GM23338 (cell line): ENCODE data around the gene TRIM24. TPM values are rescaled to one million over a fixed set of nuclear protein-coding genes. Genes with fewer than 3 reads are reported as not detected.
"Not testable (repeated sequence)": the region's sequence is repeated elsewhere in the genome, so short reads cannot be mapped to it uniquely, and the experiment has no call there.

ENCODE experiments used
- ATAC-seq: fragments of 200-7000 bp; cut with Tn5 transposase; 3 replicates; pipeline ENCODE4 v1.9.1; 2020
- DNase-seq: peaks from one replicate; pipeline ENCODE4 v3.0.0-alpha.2; 2015; ENCODE audit warnings: low spot score
- H2AFZ ChIP-seq: fragments of 200-600 bp; sonication (generic); 2 replicates; pipeline ENCODE4 v1.8.0; 2016; ENCODE audit warnings: antibody characterized with exemption, mild to moderate bottlenecking, moderate library complexity
- H3F3A ChIP-seq: fragments of 200-600 bp; sonication (generic); replicated peaks from 2 replicates; pipeline ENCODE4 v1.8.0; 2017; ENCODE audit warnings: antibody characterized with exemption, mixed run types, low read depth
- H3K27ac ChIP-seq: fragments of 200-600 bp; sonication (generic); 2 replicates; pipeline ENCODE4 v1.6.1; 2016; ENCODE audit warnings: low read depth
- H3K27me3 ChIP-seq: fragments of 200-600 bp; sonication (generic); 2 replicates; pipeline ENCODE4 v1.8.0; 2016; ENCODE audit warnings: mild to moderate bottlenecking, mixed run types, moderate library complexity; ENCODE audit not compliant: insufficient read depth
- H3K36me3 ChIP-seq: fragments of 200-600 bp; sonication (generic); 2 replicates; pipeline ENCODE4 v1.8.0; 2016; ENCODE audit warnings: mild to moderate bottlenecking; ENCODE audit not compliant: insufficient read depth
- H3K4me1 ChIP-seq: fragments of 200-600 bp; sonication (generic); 2 replicates; pipeline ENCODE4 v1.8.0; 2016; ENCODE audit warnings: mild to moderate bottlenecking, moderate library complexity; ENCODE audit not compliant: insufficient read depth
- H3K4me2 ChIP-seq: fragments of 200-600 bp; sonication (generic); 2 replicates; pipeline ENCODE4 v1.7.1; 2017; ENCODE audit warnings: mixed run types
- H3K4me3 ChIP-seq: fragments of 200-600 bp; sonication (generic); 2 replicates; pipeline ENCODE4 v1.6.1; 2016; ENCODE audit warnings: mixed run types
- H3K79me2 ChIP-seq: fragments of 200-600 bp; sonication (generic); replicated peaks from 2 replicates; pipeline ENCODE4 v1.8.0; 2017; ENCODE audit warnings: mild to moderate bottlenecking; ENCODE audit not compliant: insufficient read depth
- H3K9me2 ChIP-seq: fragments of 200-600 bp; sonication (generic); 2 replicates; pipeline ENCODE4 v1.8.0; 2017; ENCODE audit not compliant: insufficient read depth
- H4K20me1 ChIP-seq: fragments of 200-600 bp; sonication (generic); replicated peaks from 2 replicates; pipeline ENCODE4 v1.8.0; 2017; ENCODE audit warnings: mild to moderate bottlenecking; ENCODE audit not compliant: insufficient read depth
- H3K27ac Mint-ChIP-seq: 2 replicates; pipeline ENCODE4 v1.8.0; 2020; ENCODE audit warnings: inconsistent platforms, mild to moderate bottlenecking, moderate library complexity, mixed read lengths
- H3K27me3 Mint-ChIP-seq: 3 replicates; pipeline ENCODE4 v1.8.0; 2022; ENCODE audit warnings: low read depth, mild to moderate bottlenecking, moderate library complexity, mixed read lengths, inconsistent platforms; ENCODE audit not compliant: insufficient read depth, poor library complexity
- H3K36me3 Mint-ChIP-seq: 3 replicates; pipeline ENCODE4 v1.8.0; 2021; ENCODE audit warnings: low read depth, mild to moderate bottlenecking, inconsistent platforms, moderate library complexity, mixed read lengths
- H3K4me1 Mint-ChIP-seq: 3 replicates; pipeline ENCODE4 v1.8.0; 2020; ENCODE audit warnings: mild to moderate bottlenecking, inconsistent platforms, mixed read lengths
- H3K4me3 Mint-ChIP-seq: 3 replicates; pipeline ENCODE4 v1.8.0; 2021; ENCODE audit warnings: moderate library complexity, mild to moderate bottlenecking, inconsistent platforms, mixed read lengths
- H3K9me3 Mint-ChIP-seq: 3 replicates; pipeline ENCODE4 v1.8.0; 2020; ENCODE audit warnings: moderate library complexity, mild to moderate bottlenecking, inconsistent platforms, mixed read lengths
- REST ChIP-seq: IDR thresholded peaks from one replicate; pipeline ENCODE4 v1.6.1; 2018; ENCODE audit warnings: antibody characterized with exemption; ENCODE audit not compliant: unreplicated experiment
- ZNF462 ChIP-seq: fragments of 250-450 bp; sonication (Bioruptor Pico); IDR thresholded peaks from 2 replicates; pipeline ENCODE4 v1.5.0; 2020; ENCODE audit warnings: mild to moderate bottlenecking, moderate library complexity
- polyA plus RNA-seq: library from polyadenylated mRNA; unstranded; fragments of >200 nt; fragmentation: Nextera tagmentation; extraction: Ambion mirVana; gene quantifications from 2 replicates; pipeline ENCODE4 v1.2.1, GENCODE V29; 2016
- total RNA-seq: library from RNA; depleted of rRNA; stranded (reverse); fragments of >200 nt; shearing (Covaris generic); gene quantifications from 2 replicates; pipeline ENCODE4 v1.2.3, GENCODE V29; 2014
- TF ChIP-seq, protein P1 (sequence below), 2 experiments: fragments of 200-600 bp in 1 of 2; sonication (generic) in 1 of 2; conservative IDR thresholded peaks; 2 replicates each; pipeline versions ENCODE4 v1.5.1 to v1.6.1; 2016 to 2017; ENCODE audit warnings: antibody characterized with exemption in 2 of 2, low read depth in 2 of 2, mild to moderate bottlenecking in 2 of 2, moderate library complexity in 1 of 2

TRIM24 gene
- total and polyA plus RNA-seq, 2 experiments from 2014 or later, result 67.0 to 120 TPM

DNA sequence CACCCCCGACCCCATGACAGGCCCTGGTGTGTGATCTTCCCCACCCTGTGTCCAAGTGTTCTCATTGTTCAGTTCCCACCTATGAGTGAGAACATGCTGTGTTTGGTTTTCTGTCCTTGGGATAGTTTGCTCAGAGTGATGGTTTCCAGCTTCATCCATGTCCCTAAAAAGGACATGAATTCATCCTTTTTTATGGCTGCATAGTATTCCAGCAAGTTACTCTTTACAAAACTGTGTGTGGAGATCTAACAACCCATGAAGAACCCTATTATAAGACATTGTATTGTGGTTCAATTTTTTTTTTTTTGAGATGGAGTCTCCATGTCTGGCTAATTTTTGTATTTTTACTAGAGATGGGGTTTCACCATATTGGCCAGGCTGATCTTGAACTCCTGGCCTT is 41.7 kb upstream of the TRIM24 start:
- not testable (repeated sequence) for H3K27me3 Mint-ChIP-seq, H3K4me3 Mint-ChIP-seq, ATAC-seq, DNase-seq, H4K20me1 ChIP-seq, H2AFZ ChIP-seq, H3F3A ChIP-seq, H3K4me2 ChIP-seq, H3K9me2 ChIP-seq, H3K79me2 ChIP-seq, H3K27ac ChIP-seq, H3K4me3 ChIP-seq, H3K27me3 ChIP-seq, H3K36me3 ChIP-seq, H3K4me1 Mint-ChIP-seq, H3K27ac Mint-ChIP-seq, H3K4me1 ChIP-seq
- H3K36me3 Mint-ChIP-seq, result peaks cover 19% of the 10 kb centered on the region
- H3K9me3 Mint-ChIP-seq, result peaks cover 27% of the 10 kb centered on the region; the same call in 2 of the 3 replicates

- Histone ChIP-seq H3K4me1 (no peaks in the 10 kb centered on the region), H3F3A (0 out of 2 replicates have a peak, but pooled peaks cover 2% of the 10 kb centered on the region), H3K79me2 (no peaks in the 10 kb centered on the region), H3K27ac (no peak overlapping the region), H3K27me3 (no peaks in the 10 kb centered on the region), H3K9me2 (no peaks in the 10 kb centered on the region), H3K4me3 (no peak overlapping the region), H3K4me2 (no peak overlapping the region), H4K20me1 (no peaks in the 10 kb centered on the region), H3K36me3 (peaks cover 21% of the 10 kb centered on the region), H2AFZ (no peak overlapping the region; the same call in 1 of the 2 replicates)
- Mint-ChIP-seq H3K4me3 (no peak overlapping the region), H3K36me3 (peaks cover 54% of the 10 kb centered on the region), H3K27me3 (peaks cover 3% of the 10 kb centered on the region), H3K4me1 (no peaks in the 10 kb centered on the region), H3K9me3 (peaks cover 80% of the 10 kb centered on the region), H3K27ac (no peak overlapping the region)
- DNase-seq (no peak), ATAC-seq (no peak)
- TF ChIP-seq, protein P1, sequence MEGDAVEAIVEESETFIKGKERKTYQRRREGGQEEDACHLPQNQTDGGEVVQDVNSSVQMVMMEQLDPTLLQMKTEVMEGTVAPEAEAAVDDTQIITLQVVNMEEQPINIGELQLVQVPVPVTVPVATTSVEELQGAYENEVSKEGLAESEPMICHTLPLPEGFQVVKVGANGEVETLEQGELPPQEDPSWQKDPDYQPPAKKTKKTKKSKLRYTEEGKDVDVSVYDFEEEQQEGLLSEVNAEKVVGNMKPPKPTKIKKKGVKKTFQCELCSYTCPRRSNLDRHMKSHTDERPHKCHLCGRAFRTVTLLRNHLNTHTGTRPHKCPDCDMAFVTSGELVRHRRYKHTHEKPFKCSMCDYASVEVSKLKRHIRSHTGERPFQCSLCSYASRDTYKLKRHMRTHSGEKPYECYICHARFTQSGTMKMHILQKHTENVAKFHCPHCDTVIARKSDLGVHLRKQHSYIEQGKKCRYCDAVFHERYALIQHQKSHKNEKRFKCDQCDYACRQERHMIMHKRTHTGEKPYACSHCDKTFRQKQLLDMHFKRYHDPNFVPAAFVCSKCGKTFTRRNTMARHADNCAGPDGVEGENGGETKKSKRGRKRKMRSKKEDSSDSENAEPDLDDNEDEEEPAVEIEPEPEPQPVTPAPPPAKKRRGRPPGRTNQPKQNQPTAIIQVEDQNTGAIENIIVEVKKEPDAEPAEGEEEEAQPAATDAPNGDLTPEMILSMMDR (conservative IDR thresholded peaks at IDR 0.05; ENCODE audit: low read depth in 2 of 2), result no peak
- no peak for TF ChIP-seq REST
- TF ChIP-seq ZNF462 (CRISPR knock-in tag), result no peak
Observed at GRCh38 chr7:138425026-138425425, 35.0 kb upstream of the TRIM24 start.
